HL-60/S4 (cell line): ENCODE measurements around the gene OR8B3.
"Not testable (repeated sequence)": the region's sequence is repeated elsewhere in the genome, so short reads cannot be mapped to it uniquely, and the experiment has no call there.

Experiments
- in situ Hi-C: fragments of 300-500 bp; cut with MboI; formaldehyde crosslinking; loops from 2 replicates; pipeline ENCODE4 v1.14.3; 2022; ENCODE audit warnings: low sequenced_read_pairs

The OR8B3 gene

GRCh38 chr11:124398924-124399323, at the start of gene OR8B3:
TSS of gene OR8B3 (minus strand) at chr11:124399024. CDS start at chr11:124397351, 1,673 bp downstream.
- in situ Hi-C loops: no loop called here

GRCh38 chr11:124446916-124447315, 48.1 kb upstream of the OR8B3 start:
- in situ Hi-C loops: no loop called here

GRCh38 chr11:124445646-124446150, 46.9 kb upstream of the OR8B3 start, which contains the start of gene OR8B8:
TSS of gene OR8B8 (minus strand) at chr11:124445696. CDS start at chr11:124441085, 4,611 bp downstream.
- in situ Hi-C loops: no loop called here

GRCh38 chr11:124442847-124443246, 44.0 kb upstream of the OR8B3 start:
- in situ Hi-C loops: no loop called here

- in situ Hi-C loops: no loop called here
These were observed 43.6 kb upstream of the OR8B3 start for GRCh38 chr11:124442442-124442841.

- in situ Hi-C loops: no loop called here
These were observed 42.7 kb upstream of the OR8B3 start for GRCh38 chr11:124441519-124441918.

- in situ Hi-C loops: no loop called here
These were observed 42.3 kb upstream of the OR8B3 start for GRCh38 chr11:124441081-124441480.

GRCh38 chr11:124440608-124441007, 41.8 kb upstream of the OR8B3 start:
- in situ Hi-C loops: no loop called here

- in situ Hi-C loops: no loop called here
These were observed 35.9 kb upstream of the OR8B3 start for GRCh38 chr11:124434699-124435098.

- in situ Hi-C loops: no loop called here
These were observed 30.8 kb upstream of the OR8B3 start for GRCh38 chr11:124429599-124429998.

- in situ Hi-C loops: loop anchor here (25.0 kb wide), 1 partner anchor 413 kb away; no protein-coding TSS in a partner anchor
These were observed 25.6 kb upstream of the OR8B3 start, which contains the start of gene OR8B4 for GRCh38 chr11:124424384-124424921. TSS of gene OR8B4 (minus strand) at chr11:124424871. CDS start at chr11:124424871, 0 bp downstream.

GRCh38 chr11:124421043-124421442, 22.2 kb upstream of the OR8B3 start:
- in situ Hi-C loops: loop anchor here (25.0 kb wide), 1 partner anchor 416 kb away; no protein-coding TSS in a partner anchor

- in situ Hi-C loops: loop anchor here (10.0 to 25.0 kb wide), 2 partner anchors 169 to 422 kb away; no protein-coding TSS in a partner anchor
These were observed 16.6 kb upstream of the OR8B3 start for GRCh38 chr11:124415356-124415923.

- in situ Hi-C loops: loop anchor here (10.0 to 25.0 kb wide), 2 partner anchors 175 to 427 kb away; no protein-coding TSS in a partner anchor
These were observed 11.1 kb upstream of the OR8B3 start for GRCh38 chr11:124409906-124410305.

- in situ Hi-C loops: loop anchor here (25.0 kb wide), 1 partner anchor 432 kb away; no protein-coding TSS in a partner anchor
These were observed 6.8 kb upstream of the OR8B3 start for GRCh38 chr11:124405581-124405980.

GRCh38 chr11:124403186-124403585, 4.4 kb upstream of the OR8B3 start:
- in situ Hi-C loops: loop anchor here (25.0 kb wide), 1 partner anchor 434 kb away; no protein-coding TSS in a partner anchor

- in situ Hi-C loops: loop anchor here (25.0 kb wide), 1 partner anchor 435 kb away; no protein-coding TSS in a partner anchor
These were observed 3.6 kb upstream of the OR8B3 start for GRCh38 chr11:124402326-124402922.

- in situ Hi-C loops: not testable (repeated sequence)
These were observed 2.0 kb downstream of the OR8B3 start for GRCh38 chr11:124396847-124397246.

GRCh38 chr11:124394408-124394807, 4.4 kb downstream of the OR8B3 start:
- in situ Hi-C loops: no loop called here

GRCh38 chr11:124384399-124384798, 14.4 kb downstream of the OR8B3 start, which contains the start of gene OR8B2:
TSS of gene OR8B2 (minus strand) at chr11:124384499. CDS start at chr11:124383343, 1,156 bp downstream.
- in situ Hi-C loops: no loop called here

- in situ Hi-C loops: not testable (repeated sequence)
These were observed 16.0 kb downstream of the OR8B3 start for GRCh38 chr11:124382857-124383256.
